Measurements from ENCODE around the gene ANKHD1.

ANKHD1 gene

GRCh38 chr5:140558542-140558941 is 156.9 kb downstream of the ANKHD1 start:
- Histone ChIP-seq H3K9me3 (ENCODE audit: severe bottlenecking) (no peaks in the 10 kb centered on the region), H3K27ac (ENCODE audit: poor library complexity, severe bottlenecking) (no peak overlapping the region), H3K4me3 (ENCODE audit: severe bottlenecking) (no peak overlapping the region), H3K27me3 (ENCODE audit: insufficient read depth, poor library complexity, severe bottlenecking) (no peaks in the 10 kb centered on the region), H3K36me3 (ENCODE audit: low read depth) (peaks cover 24% of the 10 kb centered on the region), H3K4me1 (ENCODE audit: insufficient read depth, poor library complexity, severe bottlenecking) (peaks cover 6% of the 10 kb centered on the region)
- ATAC-seq (ENCODE audit: low read depth) (no peak), DNase-seq (ENCODE audit: low spot score) (no peak)
- TF ChIP-seq CTCF (IDR thresholded peaks at IDR 0.05; ENCODE audit: poor library complexity, severe bottlenecking) = no peak

GRCh38 chr5:140560227-140560626 is 158.6 kb downstream of the ANKHD1 start:
- TF ChIP-seq CTCF (IDR thresholded peaks at IDR 0.05; ENCODE audit: poor library complexity, severe bottlenecking) = no peak
- H3K4me1 ChIP-seq (ENCODE audit: insufficient read depth, poor library complexity, severe bottlenecking) = peaks cover 6% of the 10 kb centered on the region
- ATAC-seq (ENCODE audit: low read depth) (no peak), DNase-seq (ENCODE audit: low spot score) (no peak)
- peaks cover 9% of the 10 kb centered on the region for H3K36me3 ChIP-seq (ENCODE audit: low read depth)
- no peak overlapping the region for H3K27ac ChIP-seq (ENCODE audit: poor library complexity, severe bottlenecking)
- no peak overlapping the region for H3K4me3 ChIP-seq (ENCODE audit: severe bottlenecking)
- H3K27me3 ChIP-seq (ENCODE audit: insufficient read depth, poor library complexity, severe bottlenecking) = no peaks in the 10 kb centered on the region
- no peaks in the 10 kb centered on the region for H3K9me3 ChIP-seq (ENCODE audit: severe bottlenecking)

- Histone ChIP-seq H3K27me3 (ENCODE audit: insufficient read depth, poor library complexity, severe bottlenecking) (no peaks in the 10 kb centered on the region), H3K4me1 (ENCODE audit: insufficient read depth, poor library complexity, severe bottlenecking) (peaks cover 5% of the 10 kb centered on the region), H3K4me3 (ENCODE audit: severe bottlenecking) (no peak overlapping the region), H3K9me3 (ENCODE audit: severe bottlenecking) (no peaks in the 10 kb centered on the region), H3K36me3 (ENCODE audit: low read depth) (peaks cover 12% of the 10 kb centered on the region), H3K27ac (ENCODE audit: poor library complexity, severe bottlenecking) (no peak overlapping the region)
- ATAC-seq (ENCODE audit: low read depth) = no peak
- TF ChIP-seq CTCF (IDR thresholded peaks at IDR 0.05; ENCODE audit: poor library complexity, severe bottlenecking) = no peak
- no peak for DNase-seq (ENCODE audit: low spot score)
Measured at GRCh38 chr5:140561753-140562523, 160.3 kb downstream of the ANKHD1 start.

GRCh38 chr5:140563596-140563995 is 162.0 kb downstream of the ANKHD1 start:
- Histone ChIP-seq H3K27me3 (ENCODE audit: insufficient read depth, poor library complexity, severe bottlenecking) (no peaks in the 10 kb centered on the region), H3K36me3 (ENCODE audit: low read depth) (peaks cover 22% of the 10 kb centered on the region)

More at GRCh38 chr5:140563596-140563995, 162.0 kb downstream of the ANKHD1 start:
- H3K4me1 ChIP-seq (ENCODE audit: insufficient read depth, poor library complexity, severe bottlenecking) = peaks cover 5% of the 10 kb centered on the region
- no peak for TF ChIP-seq CTCF (IDR thresholded peaks at IDR 0.05; ENCODE audit: poor library complexity, severe bottlenecking)
- DNase-seq (ENCODE audit: low spot score) (no peak), ATAC-seq (ENCODE audit: low read depth) (no peak)
- no peaks in the 10 kb centered on the region for H3K9me3 ChIP-seq (ENCODE audit: severe bottlenecking)
- H3K4me3 ChIP-seq (ENCODE audit: severe bottlenecking) = peak overlapping the region; percentile 61
- H3K27ac ChIP-seq (ENCODE audit: poor library complexity, severe bottlenecking) = peak overlapping the region; percentile 51
